A172 (cell line): Measurements from ENCODE around the gene CRY1. TPM values are rescaled to one million over a fixed set of nuclear protein-coding genes. Genes with fewer than 3 reads are reported as not detected.
"Not testable (repeated sequence)": the region's sequence is repeated elsewhere in the genome, so short reads cannot be mapped to it uniquely, and the experiment has no call there.

ENCODE experiments used
- DNase-seq: peaks from one replicate; pipeline ENCODE4 v3.0.0-alpha.2; 2015; ENCODE audit warnings: low spot score
- total RNA-seq: library from RNA; depleted of rRNA; stranded (reverse); fragments of >200 nt; shearing (Covaris generic); gene quantifications from 2 replicates; pipeline ENCODE4 v1.2.3, GENCODE V29; 2014

Gene CRY1
- total RNA-seq, 1 experiment from 2014 or later = 19.0 TPM

DNA sequence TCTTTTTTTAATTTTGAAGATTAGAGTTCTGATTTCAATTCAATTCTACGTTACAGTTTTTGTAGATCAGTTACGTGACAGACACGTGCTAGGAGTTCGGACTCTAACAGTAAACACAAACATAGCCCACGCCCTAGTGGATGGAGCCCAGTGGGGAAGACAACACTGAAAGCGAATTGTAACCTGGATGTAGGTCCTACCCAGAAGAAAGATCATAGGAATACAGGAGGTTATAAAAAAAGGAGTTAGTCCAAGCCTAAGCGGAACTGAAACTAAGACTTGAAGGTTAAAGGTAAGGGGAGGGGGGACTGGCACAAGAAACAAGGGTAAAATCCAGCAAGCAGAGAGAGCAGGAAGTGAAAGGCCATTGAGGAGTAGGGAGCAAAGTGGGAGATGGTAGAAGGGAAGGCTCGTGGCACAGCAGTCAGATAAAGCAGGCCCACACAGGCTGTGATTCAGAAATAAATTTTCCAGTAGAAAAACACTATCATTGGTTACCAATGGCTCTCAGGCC, 15.7 kb upstream of the CRY1 start:
- DNase-seq = no peak

DNA sequence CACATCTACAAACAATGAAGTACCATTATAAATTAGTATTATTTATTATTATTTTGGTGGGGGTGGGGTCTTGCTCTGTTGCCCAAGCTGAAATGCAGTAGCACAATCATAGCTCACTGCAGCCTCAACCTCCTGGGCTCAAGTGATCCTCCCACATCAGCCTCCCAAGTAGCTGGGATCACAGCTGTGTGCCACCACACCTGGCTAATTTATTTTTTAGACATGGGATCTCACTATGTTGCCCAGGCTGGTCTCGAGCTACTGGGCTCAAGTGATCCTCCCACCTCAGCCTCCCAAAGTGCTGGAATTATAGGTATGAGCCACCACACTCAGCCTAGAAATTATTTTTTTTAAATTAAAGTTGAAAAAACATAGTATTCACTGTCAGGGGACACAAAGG, 15.0 kb upstream of the CRY1 start:
- not testable (repeated sequence) for DNase-seq

DNA sequence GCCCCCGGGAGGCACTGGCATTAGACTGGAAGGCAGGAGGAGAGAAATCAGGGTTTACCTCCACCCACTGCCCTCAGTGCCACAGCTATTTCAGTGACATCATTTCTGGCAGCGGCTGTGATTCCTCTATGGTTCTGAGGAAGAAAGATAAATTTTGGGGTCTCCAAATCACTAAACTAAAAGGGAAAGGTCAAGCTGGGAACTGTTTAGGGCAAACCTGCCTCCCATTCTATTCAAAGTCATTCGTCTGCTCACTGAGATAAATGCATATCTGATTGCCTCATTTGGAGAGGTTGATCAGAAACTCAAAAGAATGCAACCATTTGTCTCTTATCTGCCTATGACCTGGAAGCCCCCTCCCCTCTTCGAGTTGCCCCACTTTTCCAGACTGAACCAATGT, 14.0 kb upstream of the CRY1 start:
- DNase-seq = no peak

DNA sequence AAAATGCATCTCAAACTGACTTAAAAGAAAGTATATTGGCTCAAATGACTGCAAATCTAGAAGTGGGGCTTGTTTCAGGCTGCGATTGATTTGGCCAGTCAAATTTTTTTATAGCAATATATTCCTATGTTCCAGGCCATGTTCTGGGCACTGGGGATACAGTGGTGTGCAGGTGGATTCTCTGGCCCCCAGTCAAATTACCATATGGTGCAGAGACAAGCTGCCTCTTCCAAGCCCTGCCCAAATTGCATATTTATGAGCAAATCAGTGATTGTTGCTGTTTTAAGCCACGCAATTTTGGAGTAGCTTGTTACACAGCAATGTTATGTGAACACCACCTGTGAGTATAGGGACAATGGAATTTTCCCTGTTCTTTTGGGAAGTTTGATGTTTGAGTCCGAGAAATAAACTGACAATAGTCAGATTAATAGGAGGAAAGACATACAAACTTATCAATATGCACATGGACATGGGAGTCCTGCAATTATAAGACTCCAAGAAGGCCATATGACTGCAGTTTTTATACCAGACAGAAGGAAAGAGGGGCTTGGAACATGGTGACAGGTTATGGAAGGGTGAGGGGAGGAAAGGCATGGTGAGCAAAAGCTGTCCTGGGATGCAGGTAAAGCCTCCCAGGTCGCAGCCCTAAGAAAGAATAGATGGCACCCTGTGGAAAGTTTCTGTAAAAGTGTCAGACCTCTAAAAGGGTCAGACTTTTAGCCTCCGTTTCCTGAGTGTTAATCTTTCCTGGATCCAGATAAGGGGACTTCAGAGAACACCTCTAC, 13.1 kb upstream of the CRY1 start:
- no peak for DNase-seq

DNA sequence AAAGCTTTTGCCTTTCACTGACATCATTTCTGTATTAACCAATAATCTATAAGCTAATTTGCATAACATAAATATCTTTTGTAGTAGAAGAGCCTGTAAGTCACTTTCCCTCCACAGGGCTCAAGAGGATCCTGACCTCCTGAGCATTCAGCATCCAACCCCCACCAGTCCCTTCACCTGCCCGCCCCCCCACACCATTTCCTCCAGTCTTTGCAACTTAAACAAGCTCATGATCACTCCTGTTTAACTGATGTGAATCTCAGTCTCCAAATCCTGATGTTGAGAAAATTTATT, 12.0 kb upstream of the CRY1 start:
- no peak for DNase-seq

DNA sequence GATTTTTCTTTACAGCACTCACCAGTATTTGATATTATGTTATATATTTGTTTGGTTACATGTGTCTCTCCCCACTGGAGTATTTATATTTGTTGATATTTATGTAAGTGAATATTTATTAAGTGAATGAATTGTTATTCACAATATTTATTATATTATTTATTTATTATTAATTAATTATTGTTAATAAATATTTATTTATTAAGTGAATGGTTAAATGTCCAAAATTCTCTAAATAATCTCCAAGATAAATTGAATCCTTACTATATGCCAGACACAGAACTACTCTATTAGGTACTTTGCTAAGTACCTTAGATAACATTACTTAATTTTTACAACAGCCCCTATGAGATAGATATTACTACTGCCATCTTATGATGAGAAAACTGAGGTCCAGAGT, 10.2 kb upstream of the CRY1 start:
- no peak for DNase-seq

DNA sequence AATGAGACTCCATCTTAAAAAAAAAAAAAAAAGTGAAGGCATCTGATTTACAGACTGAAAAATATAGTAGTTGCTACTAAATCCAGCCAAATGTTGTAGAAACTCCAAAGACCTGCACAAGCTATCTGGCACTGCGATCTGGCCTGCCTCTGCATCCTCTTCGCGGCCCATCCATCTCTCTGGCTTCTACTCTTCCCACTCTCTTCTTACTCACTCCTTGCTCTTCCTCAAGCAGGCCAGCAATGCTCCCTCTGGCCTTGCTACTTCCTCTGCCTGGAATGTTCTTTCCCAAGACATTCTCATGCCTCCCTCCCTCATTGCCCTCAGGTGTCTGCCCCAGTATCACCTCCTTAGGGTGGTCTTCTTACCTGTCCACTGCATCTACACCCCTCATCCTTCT, 9.7 kb upstream of the CRY1 start:
- no peak for DNase-seq

DNA sequence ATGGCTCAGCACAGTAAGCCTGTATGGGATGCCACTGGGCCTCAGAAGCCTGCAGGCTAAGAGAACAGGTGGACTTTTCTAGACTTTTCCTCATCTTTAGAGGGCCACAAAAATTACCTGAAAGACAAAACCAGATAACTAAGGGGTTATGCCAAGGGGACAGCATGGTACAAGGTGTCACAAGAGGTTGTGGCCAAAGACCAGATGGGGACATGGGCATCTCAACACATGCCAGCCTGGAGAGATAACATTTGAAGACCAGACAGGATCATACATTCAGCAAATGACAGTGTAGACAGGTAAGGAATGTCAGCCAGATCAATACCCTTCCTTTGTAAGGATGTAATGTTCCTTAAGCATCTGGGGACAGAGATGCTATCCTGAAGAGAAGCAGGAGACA, 8.9 kb upstream of the CRY1 start:
- no peak for DNase-seq

DNA sequence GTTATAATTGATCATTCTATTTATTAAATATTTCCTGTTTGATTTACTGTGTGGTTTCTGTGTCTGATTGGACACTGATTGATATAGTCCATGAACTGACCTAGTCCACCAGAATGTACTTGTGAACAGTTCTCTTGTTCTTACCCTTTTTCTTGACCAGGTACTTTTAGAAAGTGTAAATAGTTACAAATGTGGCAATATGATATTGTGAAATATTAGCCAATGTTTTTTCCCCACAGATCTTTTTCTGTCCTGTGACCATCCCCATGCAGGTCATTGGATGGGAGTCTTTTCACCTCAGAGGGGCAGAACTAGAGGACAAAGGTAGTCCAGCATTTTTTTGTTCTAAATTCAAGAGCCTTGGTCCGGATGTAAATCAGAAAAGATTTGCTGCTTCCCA, 8.3 kb upstream of the CRY1 start:
- DNase-seq = no peak

DNA sequence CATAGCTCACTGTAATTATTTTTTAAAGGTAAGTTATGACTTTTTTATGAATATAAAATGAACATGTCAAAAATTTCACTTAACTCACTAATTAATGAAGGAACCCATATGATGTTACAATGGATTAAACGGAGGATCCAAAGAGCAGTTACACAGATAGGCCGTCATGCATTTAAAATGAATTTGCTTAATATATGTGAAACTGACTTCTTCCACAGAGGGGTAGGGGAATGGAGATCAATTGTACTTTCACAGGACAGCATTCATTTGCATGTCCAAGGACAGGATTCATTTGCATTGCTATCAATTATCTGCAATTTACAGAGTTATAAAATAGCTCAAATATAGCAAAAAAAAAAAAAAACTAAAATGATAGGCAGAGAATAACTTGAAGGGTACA, 6.6 kb upstream of the CRY1 start:
- no peak for DNase-seq

DNA sequence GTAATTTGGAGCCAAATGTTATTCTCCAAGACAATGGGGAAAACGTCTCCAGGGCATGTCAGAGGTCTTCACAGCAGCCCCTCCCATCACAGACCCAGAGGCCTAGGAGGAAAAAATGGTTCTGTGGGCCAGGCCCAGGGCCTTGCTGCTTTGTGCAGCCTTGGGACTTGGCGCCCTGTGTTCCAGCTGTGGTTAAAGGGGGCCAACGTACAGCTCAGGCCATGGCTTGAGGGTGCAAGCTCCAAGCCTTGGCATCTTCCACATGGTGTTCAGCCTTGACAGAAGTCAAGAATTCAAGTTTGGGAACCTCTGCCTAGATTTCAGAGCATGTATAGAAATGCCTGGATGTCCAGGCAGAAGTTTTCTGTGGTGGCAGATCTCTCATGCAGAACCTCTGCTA, 3.2 kb upstream of the CRY1 start:
- no peak for DNase-seq

DNA sequence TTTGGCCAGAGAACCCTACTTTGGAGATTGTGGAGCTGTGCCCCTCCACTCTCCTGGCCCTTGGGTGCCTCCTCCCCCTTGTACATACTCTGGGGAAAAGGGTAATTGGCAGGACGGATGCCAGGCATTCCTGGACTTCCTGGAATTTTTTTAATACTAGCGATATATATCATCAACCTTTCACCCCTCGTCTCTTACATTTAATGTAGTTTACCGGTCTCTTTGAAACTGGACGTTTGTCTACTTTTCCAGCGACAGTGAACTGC, 767 bp upstream of the CRY1 start:
- DNase-seq = peak; percentile 83

DNA sequence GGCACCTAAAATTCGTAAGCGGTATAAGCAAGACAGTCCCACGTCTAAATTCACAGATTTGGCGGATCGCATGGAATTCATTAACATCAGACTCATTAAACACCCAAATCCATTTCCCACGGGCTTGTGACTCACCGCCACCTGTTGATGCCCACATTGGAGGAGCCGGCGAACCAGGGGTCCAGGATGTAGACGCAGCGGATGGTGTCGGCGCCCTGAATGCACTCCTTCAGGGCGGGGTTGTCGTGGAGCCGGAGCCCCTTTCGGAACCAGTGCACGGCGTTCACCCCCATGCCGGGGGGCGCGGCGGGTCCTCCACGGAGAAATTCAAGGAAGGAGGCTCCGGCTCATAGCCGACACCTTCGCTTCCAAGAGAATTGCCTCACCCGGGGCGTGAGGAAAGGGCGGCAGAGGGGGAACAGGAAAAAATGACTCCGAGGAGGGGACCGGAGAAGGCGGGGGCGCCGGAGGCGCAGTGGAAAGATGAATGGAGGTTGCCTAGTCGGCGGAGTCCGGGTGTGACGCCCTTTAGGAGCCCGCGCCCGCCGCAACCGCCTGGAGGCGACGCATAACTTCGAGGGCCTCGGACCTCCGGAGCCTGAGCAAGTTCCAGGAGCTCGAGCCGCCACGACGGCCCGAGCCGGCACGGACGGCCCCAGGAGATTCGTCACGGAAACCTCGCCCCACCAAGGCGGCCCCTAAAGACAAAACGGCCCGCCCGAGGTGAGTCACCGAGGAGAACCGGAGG, 506 bp downstream of the CRY1 start:
- DNase-seq = peak; percentile 55

DNA sequence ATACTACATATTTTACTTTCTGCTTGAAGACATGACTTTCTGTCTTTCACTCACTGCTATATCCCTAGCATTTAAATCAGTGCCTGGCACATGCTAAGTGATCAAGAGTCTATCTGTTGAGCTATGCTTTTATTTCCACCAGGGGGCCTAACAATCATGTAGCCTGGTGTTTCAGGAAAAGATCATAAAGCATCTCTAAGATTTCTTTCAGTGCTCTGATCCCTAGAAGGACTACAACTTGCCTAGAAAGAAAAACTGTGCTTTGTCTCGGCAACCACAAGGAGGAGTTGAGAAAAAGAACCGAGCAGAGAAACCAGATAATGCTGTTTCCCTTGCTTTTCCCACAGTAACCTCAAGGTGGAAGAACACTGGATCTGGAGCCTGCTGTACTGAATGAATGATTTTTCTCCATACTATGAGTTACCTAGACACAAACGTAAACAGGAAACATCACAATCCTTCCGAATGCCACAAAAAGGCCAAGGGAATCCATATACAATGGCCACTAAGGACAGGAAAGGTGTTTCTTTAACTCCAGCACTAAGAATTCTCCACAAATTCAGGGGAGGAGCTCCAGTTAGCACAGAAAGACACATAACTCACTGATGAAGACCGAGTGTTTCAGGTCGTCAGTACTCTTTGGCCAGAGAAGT, 1.2 kb downstream of the CRY1 start:
- DNase-seq = peak; percentile 94

DNA sequence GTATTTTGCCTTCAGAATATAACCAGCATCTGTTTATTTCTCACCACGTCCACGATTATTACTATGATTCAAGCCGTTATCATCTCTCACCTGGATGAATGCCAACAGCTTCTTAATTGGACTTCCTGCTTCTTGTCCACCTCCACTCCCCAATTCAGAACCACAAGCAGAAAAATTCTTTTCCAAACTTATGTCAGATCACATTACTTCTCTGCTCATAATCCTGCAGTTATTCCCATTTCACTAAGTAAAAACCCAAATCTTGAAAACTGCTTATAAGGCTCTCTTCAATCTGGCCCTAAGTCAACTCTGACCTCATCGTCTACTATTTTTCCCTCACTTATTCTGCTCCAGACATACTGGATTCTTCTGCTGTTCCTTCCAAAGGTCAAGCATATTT, 2.0 kb downstream of the CRY1 start:
- DNase-seq = peak; percentile 64

DNA sequence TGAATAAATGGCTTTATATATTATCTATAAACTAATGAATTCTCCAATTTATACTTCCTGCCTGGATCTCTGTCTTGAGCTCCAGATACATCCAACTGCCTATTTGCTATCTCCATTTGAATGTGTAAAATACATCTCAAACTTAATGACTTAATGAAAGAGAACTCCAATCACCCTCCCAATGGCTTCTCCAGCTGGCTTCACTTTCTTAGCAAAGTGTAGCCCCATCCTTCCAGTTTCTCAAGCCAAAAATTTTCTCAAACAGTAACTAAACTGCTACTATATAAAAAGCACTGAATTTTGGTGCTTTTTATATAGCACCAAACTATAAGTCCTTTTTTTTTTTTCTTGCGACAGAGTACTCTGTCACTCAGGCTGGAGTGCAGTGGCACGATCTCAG, 2.6 kb downstream of the CRY1 start:
- no peak for DNase-seq

DNA sequence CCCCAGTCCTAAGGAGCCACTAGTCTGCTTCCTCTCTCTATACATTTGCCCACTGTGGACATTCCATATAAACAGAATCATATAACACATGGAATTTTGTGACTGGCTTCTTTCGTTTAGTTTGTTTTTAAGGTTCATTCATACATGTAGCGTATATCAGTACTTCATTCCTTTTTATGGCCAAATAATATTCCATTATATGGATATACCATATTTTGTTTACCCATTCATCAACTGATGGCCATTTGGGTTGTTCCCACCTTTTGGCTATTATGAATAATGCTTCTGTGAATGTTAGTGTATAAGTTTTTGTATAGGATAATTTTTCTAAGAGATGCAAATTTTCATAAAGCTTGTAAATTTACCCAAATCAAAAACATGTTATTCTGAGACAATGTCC, 4.4 kb downstream of the CRY1 start:
- DNase-seq = no peak

DNA sequence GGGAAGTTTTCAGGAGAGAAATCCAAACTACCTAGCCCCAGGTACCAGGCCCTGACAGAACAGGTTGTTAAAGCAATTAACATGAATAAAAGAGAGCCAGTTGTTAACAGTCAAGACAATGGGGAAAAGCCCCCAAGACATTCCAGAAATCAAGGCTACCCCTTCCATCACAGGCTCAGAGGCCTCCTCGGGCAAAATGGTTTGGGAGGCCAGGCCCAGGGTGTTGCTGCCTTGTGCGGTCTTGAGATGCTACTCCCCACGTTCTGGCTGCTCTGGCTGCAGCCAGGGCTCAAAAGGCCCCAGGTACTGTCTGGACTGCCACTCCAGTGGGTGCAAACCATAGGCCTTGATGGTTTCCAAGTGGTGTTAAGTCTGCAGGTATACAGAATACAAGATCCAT, 7.0 kb downstream of the CRY1 start:
- DNase-seq = no peak

DNA sequence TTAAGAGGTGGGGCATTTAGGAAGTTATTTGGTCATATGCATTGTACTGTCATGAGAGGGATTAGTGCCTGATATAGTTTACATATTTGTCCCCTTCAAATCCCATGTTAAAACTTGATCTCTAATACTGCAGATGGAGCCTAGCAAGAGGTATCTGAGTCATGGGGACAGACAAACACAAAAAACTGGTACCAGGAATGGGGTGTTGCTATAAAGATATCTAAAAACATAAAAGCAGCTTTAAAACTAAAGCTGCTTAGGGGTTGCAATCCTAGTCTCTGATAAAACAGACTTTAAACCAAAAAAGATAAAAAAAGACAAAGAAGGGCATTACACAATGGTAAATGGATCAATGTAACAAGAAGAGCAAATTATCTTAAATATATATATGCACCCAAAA, 11.6 kb downstream of the CRY1 start:
- DNase-seq = no peak

DNA sequence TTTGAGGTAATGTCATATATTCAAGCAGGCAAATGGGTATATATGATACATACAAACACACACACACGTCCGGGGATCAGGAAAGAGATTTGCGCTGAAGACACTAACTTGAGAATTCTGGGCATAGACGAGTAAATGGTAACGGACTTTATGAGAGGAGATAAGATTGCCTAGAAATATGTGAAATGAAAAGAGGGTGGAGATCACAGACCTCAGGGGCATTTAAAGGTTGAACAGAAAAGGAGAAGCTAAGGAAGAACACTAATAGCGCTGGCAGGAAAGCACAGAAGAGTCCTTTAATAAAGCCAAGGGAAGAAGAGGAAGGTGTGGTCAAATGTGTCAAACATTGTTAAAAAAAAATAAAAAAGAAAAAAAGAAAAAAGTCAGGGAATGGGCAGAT, 13.1 kb downstream of the CRY1 start:
- no peak for DNase-seq

DNA sequence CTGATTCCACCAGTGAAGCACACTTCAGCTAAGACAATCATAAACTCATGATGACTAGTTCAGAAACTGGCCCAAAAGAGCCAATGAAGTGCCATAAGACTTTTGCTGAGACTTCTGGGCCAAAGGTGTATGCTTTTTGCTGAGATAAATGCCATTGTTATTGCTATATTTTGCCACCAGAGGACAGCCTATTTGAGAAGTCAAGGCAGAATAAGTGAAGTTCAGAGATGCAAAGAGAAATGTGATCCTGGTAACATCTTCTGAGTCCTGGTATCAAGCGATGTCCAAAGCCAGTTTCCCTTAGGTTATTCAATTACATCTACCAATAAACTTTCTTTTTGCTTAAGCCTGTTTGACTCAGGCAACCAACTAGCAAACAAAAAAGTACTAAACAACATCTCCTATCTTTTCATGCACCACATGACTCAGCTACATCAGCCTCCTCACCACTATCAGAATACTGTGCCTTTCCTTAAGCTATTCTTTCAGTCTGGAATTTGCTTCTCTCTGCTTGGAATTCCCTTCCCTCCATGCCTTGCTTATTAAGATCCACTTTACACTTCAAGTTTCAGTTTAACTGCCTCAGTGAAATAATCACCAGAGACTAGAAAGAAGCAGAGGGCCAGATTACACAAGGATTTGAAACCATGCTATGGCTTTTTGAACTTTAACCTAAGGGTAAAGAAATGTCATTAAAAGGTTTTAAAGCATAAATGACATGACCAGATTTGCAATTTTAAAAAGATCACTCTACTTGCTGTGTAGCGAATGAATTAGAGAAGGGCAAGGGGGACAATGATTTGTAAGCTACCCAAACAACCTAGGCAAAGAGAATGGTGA, 14.0 kb downstream of the CRY1 start:
- DNase-seq = peak; percentile 19

DNA sequence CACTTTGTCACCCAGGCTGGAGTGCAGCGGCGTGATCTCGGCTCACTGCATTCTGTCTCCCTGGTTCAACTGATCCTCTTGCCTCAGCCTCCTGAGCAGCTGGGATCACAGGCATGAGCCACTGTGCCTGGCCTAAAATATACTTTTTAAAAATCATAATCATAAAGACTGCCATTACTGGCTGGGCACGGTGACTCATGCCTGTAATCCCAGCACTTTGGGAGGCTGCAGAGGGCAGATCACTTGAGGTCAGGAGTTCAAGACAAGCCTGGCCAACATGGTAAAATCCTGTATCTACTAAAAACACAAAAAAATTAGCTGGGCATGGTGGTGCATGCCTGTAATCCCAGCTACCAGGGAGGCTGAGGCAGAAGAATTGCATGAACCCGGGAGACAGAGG, 20.1 kb downstream of the CRY1 start:
- DNase-seq = not testable (repeated sequence)
